MCF 10A (cell line): Measurements from ENCODE around the gene GPSM1. TPM values are rescaled to one million over a fixed set of nuclear protein-coding genes. Genes with fewer than 3 reads are reported as not detected.

Experiments used
- BruUV-seq: library from RNA; stranded (reverse); fragments of 400-500 nt; replicated peaks from 2 replicates; lab custom pipeline; 2021; lab: Mats Ljungman, UMichigan
- CTCF ChIA-PET: fragments of 300-600 bp; sonication (Branson Sonifier 250); formaldehyde crosslinking; extraction: SDS; loops from one replicate; lab custom pipeline; 2021; ENCODE audit warnings: antibody characterized with exemption, inconsistent platforms; lab: Yijun Ruan, JAX
- POLR2A ChIA-PET: fragments of 300-600, 350-650 bp; sonication (Branson Sonifier 250); formaldehyde crosslinking; extraction: SDS; loops from one replicate; lab custom pipeline; 2020; ENCODE audit warnings: antibody characterized with exemption, inconsistent platforms; lab: Yijun Ruan, JAX
- DNase-seq: peaks from one replicate; pipeline ENCODE4 v3.0.0-alpha.2; 2018; ENCODE audit not compliant: unreplicated experiment
- H3K27ac Mint-ChIP-seq: one replicate; pipeline ENCODE4 v1.8.0; 2022; ENCODE audit warnings: mild to moderate bottlenecking, low read depth, mixed read lengths; ENCODE audit not compliant: unreplicated experiment
- H3K27me3 Mint-ChIP-seq: one replicate; pipeline ENCODE4 v1.8.0; 2022; ENCODE audit warnings: mixed read lengths; ENCODE audit not compliant: insufficient read depth, unreplicated experiment
- H3K36me3 Mint-ChIP-seq: one replicate; pipeline ENCODE4 v1.8.0; 2022; ENCODE audit warnings: mild to moderate bottlenecking, moderate library complexity, mixed read lengths; ENCODE audit not compliant: insufficient read depth, unreplicated experiment
- H3K4me1 Mint-ChIP-seq: one replicate; pipeline ENCODE4 v1.8.0; 2022; ENCODE audit warnings: mixed read lengths; ENCODE audit not compliant: insufficient read depth, unreplicated experiment
- H3K4me3 Mint-ChIP-seq: one replicate; pipeline ENCODE4 v1.8.0; 2022; ENCODE audit warnings: mild to moderate bottlenecking, moderate library complexity, mixed read lengths; ENCODE audit not compliant: unreplicated experiment
- H3K9me3 Mint-ChIP-seq: one replicate; pipeline ENCODE4 v1.8.0; 2022; ENCODE audit warnings: mixed read lengths; ENCODE audit not compliant: unreplicated experiment
- CTCF ChIP-seq: fragments of 200-600 bp; IDR thresholded peaks from one replicate; pipeline ENCODE4 v1.8.0; 2022; ENCODE audit warnings: antibody characterized with exemption, mild to moderate bottlenecking; ENCODE audit not compliant: unreplicated experiment
- intact Hi-C: fragments of 100-400 bp; cut with micrococcal nuclease; formaldehyde crosslinking; loops from 2 replicates; pipeline ENCODE4 v1.14.1; 2022
- total RNA-seq: library from RNA; stranded (reverse); gene quantifications from 2 replicates; pipeline ENCODE4 v1.2.3, GENCODE V29; 2022

The GPSM1 gene
- total RNA-seq, 1 experiment from 2014 or later: 15.5 TPM

GRCh38 chr9:136285501-136286358, 41.6 kb upstream of the GPSM1 start:
- intact Hi-C loops: loop anchor here (10.0 kb wide), 1 partner anchor 141 kb away; no protein-coding TSS in a partner anchor
- CTCF ChIA-PET: interaction anchor here (0.8 to 1.5 kb wide), 3 partner anchors 8 to 26 kb away, joined by 3 to 5 read pairs (median 3); no protein-coding TSS in a partner anchor
- no peak overlapping the region for H3K4me3 Mint-ChIP-seq
- DNase-seq: no peak
- TF ChIP-seq CTCF: no peak
- POLR2A ChIA-PET: no interaction called here
- H3K27me3 Mint-ChIP-seq: peaks cover 20% of the 10 kb centered on the region
- no peaks in the 10 kb centered on the region for H3K36me3 Mint-ChIP-seq
- no peaks in the 10 kb centered on the region for H3K9me3 Mint-ChIP-seq
- no TSS peak for BruUV-seq
- H3K4me1 Mint-ChIP-seq: no peaks in the 10 kb centered on the region
- no peak overlapping the region for H3K27ac Mint-ChIP-seq

DNA sequence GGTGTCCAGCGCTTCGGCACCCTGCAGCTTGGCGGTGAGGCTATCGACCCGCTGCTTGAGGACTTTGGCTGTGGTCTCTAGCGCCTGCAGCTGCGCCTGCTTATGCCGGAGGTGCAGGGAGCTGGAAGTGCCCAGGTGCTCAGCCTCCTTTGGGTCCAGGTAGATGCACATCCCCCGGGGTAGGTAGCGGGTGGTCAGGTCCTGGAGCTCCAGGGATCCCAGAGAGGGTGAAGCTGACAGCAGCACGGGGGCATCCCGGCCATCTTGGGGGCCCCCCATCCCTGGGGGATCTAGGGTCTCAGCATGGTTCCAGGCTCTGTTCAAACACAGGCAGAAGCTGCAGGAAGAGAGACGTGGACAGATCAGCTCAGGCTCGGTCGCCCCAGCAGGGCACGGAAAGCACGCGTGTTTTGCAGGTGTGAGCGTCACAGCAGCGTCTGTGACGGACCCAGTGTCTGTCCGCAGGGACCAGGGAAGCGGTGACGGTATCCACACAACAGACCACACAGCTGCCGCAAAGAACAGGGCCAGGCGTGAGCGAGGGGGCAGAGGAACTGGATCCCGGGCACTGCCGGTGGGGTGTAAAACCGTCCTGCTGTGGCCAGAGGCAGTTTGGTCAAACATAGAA, 40.9 kb upstream of the GPSM1 start:
- H3K4me3 Mint-ChIP-seq: no peak overlapping the region
- BruUV-seq: no TSS peak
- H3K9me3 Mint-ChIP-seq: no peaks in the 10 kb centered on the region
- no peak for TF ChIP-seq CTCF
- intact Hi-C loops: loop anchor here (10.0 kb wide), 1 partner anchor 142 kb away; no protein-coding TSS in a partner anchor
- ChIA-PET CTCF (interaction anchor here (0.8 to 1.5 kb wide), 3 partner anchors 8 to 25 kb away, joined by 3 to 5 read pairs (median 3); no protein-coding TSS in a partner anchor), POLR2A (no interaction called here)
- H3K36me3 Mint-ChIP-seq: no peaks in the 10 kb centered on the region
- peaks cover 20% of the 10 kb centered on the region for H3K27me3 Mint-ChIP-seq
- no peak overlapping the region for H3K27ac Mint-ChIP-seq
- H3K4me1 Mint-ChIP-seq: no peaks in the 10 kb centered on the region
- DNase-seq: no peak

DNA sequence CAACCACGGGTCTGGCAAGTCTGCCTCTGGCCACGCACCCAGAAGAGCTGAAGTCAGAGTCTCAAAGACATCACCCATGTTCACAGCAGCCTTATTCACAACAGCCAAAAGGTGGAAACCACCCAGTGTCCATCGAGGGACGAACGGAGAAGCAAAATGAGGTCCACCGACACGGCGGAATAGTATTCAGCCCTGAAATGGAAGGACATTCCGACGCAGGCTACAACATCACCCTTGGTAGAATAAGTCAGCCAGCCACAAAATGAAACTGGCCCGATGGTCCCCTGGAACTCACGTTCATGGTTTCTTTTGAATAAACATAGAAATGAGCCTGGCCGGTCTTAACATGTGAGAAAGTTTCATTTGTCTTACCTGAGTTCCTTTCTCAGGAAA, 40.4 kb upstream of the GPSM1 start:
- H3K27ac Mint-ChIP-seq: no peak overlapping the region
- no peak overlapping the region for H3K4me3 Mint-ChIP-seq
- CTCF ChIA-PET: interaction anchor here (1.3 to 1.5 kb wide), 2 partner anchors 9 to 23 kb away, joined by 3 to 5 read pairs; no protein-coding TSS in a partner anchor
- peaks cover 20% of the 10 kb centered on the region for H3K27me3 Mint-ChIP-seq
- DNase-seq: no peak
- POLR2A ChIA-PET: interaction anchor here (0.6 to 1.3 kb wide), 2 partner anchors 8 to 265 kb away, joined by 3 read pairs; no protein-coding TSS in a partner anchor
- H3K4me1 Mint-ChIP-seq: no peaks in the 10 kb centered on the region
- no peak for TF ChIP-seq CTCF
- H3K36me3 Mint-ChIP-seq: no peaks in the 10 kb centered on the region
- no TSS peak for BruUV-seq
- intact Hi-C loops: loop anchor here (10.0 kb wide), 1 partner anchor 142 kb away; no protein-coding TSS in a partner anchor
- H3K9me3 Mint-ChIP-seq: no peaks in the 10 kb centered on the region
